Gastroesophageal sphincter (tissue), 4 donors: ENCODE results near the gene WARS2. TPM values are rescaled to one million over a fixed set of nuclear protein-coding genes. Genes with fewer than 3 reads are reported as not detected.

Experiments
- ATAC-seq: fragments of 150-250 bp; one replicate; pipeline ENCODE4 v1.9.1; 2016; ENCODE audit warnings: mild to moderate bottlenecking, moderate library complexity
- H3K27ac ChIP-seq, 4 donors: fragments of 200-600 bp; sonication (generic) in 3 of 4; 1 replicate in 3 of 4; 2 replicates in 1 of 4; pipeline ENCODE4 v1.5.1; 2016 to 2019
- H3K27me3 ChIP-seq: fragments of 200-600 bp; sonication (generic); one replicate; pipeline ENCODE4 v1.5.1; 2019
- H3K36me3 ChIP-seq, 2 donors: fragments of 200-600 bp; sonication (generic); one replicate each; pipeline ENCODE4 v1.5.1; 2019; ENCODE audit warnings: control low read depth in 1 of 2
- H3K4me1 ChIP-seq, 3 donors: fragments of 200-600 bp; sonication (generic); 1 replicate in 2 of 3; 2 replicates in 1 of 3; pipeline ENCODE4 v1.5.1; 2016 to 2019; ENCODE audit warnings: control low read depth in 2 of 3
- H3K4me3 ChIP-seq, 2 donors: fragments of 200-600 bp; sonication (generic); one replicate each; pipeline ENCODE4 v1.5.1; 2019; ENCODE audit warnings: mild to moderate bottlenecking in 1 of 2, moderate library complexity in 1 of 2
- H3K9me3 ChIP-seq, 3 donors: fragments of 200-600 bp; sonication (generic); one replicate each; pipeline ENCODE4 v1.5.1; 2017 to 2019; ENCODE audit warnings: control low read depth in 2 of 3
- EP300 ChIP-seq: sonication (generic); formaldehyde crosslinking; IDR thresholded peaks from one replicate; pipeline ENCODE4 v1.6.1; 2017; ENCODE audit warnings: antibody characterized with exemption, mild to moderate bottlenecking
- POLR2A ChIP-seq, 2 donors: fragments of 450-650 bp; IDR thresholded peaks; one replicate each; pipeline ENCODE4 v1.6.1; 2017; ENCODE audit warnings: antibody characterized with exemption in 2 of 2, mild to moderate bottlenecking in 2 of 2, moderate library complexity in 1 of 2
- POLR2AphosphoS5 ChIP-seq: sonication (generic); formaldehyde crosslinking; IDR thresholded peaks from one replicate; pipeline ENCODE4 v1.6.1; 2017; ENCODE audit warnings: antibody characterized with exemption
- WGBS, 2 donors: methylation state at CpG; one replicate each; pipeline ENCODE4 v1.1.5; 2018; ENCODE audit warnings: low coverage in 1 of 2; 5-methylcytosine and 5-hydroxymethylcytosine counted together
- total RNA-seq, 4 donors: library from RNA; depleted of rRNA; stranded (reverse); fragments of >200 nt; gene quantifications; one replicate each; pipeline ENCODE4 v1.1.0, GENCODE V29; 2016
- TF ChIP-seq, protein P1 (sequence below), 4 experiments: fragments of 200-600 bp in 2 of 4; fragments of 450-650 bp in 2 of 4; sonication (generic) in 1 of 4; IDR thresholded peaks; one replicate each; pipeline ENCODE4 v1.5.1; 2017 to 2019; ENCODE audit warnings: antibody characterized with exemption in 4 of 4, mild to moderate bottlenecking in 2 of 4, moderate library complexity in 2 of 4

WARS2 gene
- total RNA-seq, 4 donors from 2014 or later: 9.2 to 12.8 (median 11.7) TPM

DNA sequence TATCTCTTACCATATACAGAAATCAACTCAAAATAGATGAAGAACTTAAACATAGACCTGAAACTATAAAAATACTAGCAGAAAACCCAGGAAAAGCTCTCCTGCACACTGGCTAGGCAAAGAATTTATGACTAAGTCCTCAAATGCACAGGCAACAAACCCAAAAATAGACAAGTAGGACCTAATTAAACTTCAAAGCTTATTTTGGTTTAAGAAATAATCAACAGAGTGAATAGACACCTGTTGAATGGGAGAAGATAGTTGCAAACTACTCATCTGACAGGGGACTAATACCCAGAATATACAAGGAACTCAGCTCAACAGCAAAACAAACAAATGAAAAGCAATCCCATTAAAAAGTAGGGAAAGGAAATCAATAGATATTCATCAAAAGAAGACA, 40.7 kb downstream of the WARS2 start:
- H3K36me3 ChIP-seq: no peaks in the 10 kb centered on the region
- H3K27me3 ChIP-seq: no peaks in the 10 kb centered on the region
- no peaks in the 10 kb centered on the region for H3K9me3 ChIP-seq
- no peak overlapping the region for H3K27ac ChIP-seq
- H3K4me1 ChIP-seq: no peaks in the 10 kb centered on the region
- H3K4me3 ChIP-seq: no peak overlapping the region
- ATAC-seq: no peak
- TF ChIP-seq EP300: no peak
- no peak for TF ChIP-seq POLR2AphosphoS5
- TF ChIP-seq, protein P1, sequence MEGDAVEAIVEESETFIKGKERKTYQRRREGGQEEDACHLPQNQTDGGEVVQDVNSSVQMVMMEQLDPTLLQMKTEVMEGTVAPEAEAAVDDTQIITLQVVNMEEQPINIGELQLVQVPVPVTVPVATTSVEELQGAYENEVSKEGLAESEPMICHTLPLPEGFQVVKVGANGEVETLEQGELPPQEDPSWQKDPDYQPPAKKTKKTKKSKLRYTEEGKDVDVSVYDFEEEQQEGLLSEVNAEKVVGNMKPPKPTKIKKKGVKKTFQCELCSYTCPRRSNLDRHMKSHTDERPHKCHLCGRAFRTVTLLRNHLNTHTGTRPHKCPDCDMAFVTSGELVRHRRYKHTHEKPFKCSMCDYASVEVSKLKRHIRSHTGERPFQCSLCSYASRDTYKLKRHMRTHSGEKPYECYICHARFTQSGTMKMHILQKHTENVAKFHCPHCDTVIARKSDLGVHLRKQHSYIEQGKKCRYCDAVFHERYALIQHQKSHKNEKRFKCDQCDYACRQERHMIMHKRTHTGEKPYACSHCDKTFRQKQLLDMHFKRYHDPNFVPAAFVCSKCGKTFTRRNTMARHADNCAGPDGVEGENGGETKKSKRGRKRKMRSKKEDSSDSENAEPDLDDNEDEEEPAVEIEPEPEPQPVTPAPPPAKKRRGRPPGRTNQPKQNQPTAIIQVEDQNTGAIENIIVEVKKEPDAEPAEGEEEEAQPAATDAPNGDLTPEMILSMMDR (IDR thresholded peaks at IDR 0.05): no peak
- TF ChIP-seq POLR2A (IDR thresholded peaks at IDR 0.05): no peak

DNA sequence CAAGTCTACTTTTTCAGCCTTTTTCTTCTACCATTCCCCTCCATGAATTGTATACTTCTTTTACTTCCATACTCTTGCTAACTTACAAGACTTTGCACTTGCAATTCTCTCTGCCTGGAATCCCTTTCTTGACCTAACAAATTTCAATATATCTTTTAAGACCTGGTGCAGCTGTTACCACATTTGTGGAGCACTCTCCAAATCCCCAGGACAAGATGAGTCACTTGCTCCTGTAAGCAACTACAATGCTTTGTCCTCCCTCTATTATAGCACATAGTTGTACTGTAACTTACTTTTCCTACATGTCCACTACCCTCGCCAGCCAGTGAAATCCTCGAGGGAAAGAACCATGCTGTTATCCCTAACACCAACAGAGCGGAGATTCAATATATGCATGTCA, 43.1 kb downstream of the WARS2 start:
- no peak for ATAC-seq
- Histone ChIP-seq H3K9me3 (no peaks in the 10 kb centered on the region), H3K27me3 (no peaks in the 10 kb centered on the region), H3K4me3 (no peak overlapping the region), H3K36me3 (no peaks in the 10 kb centered on the region), H3K4me1 (no peaks in the 10 kb centered on the region), H3K27ac (no peak overlapping the region)
- WGBS, 2 donors: 94% methylated on average over 3 of the region's 3 CpGs; no CpG with 5 or more reads in 1 of the 2 donors
- no peak for TF ChIP-seq POLR2AphosphoS5
- TF ChIP-seq, protein P1 (IDR thresholded peaks at IDR 0.05): no peak
- TF ChIP-seq POLR2A (IDR thresholded peaks at IDR 0.05): no peak
- no peak for TF ChIP-seq EP300

- 86 to 91% methylated on average over 1 of the region's 1 CpG for WGBS, 2 donors
- Histone ChIP-seq H3K4me1 (peaks cover 0 to 10% (median 0%) of the 10 kb centered on the region in 3 donors), H3K9me3 (no peaks in the 10 kb centered on the region), H3K27ac (no peak overlapping the region), H3K36me3 (no peaks in the 10 kb centered on the region), H3K27me3 (no peaks in the 10 kb centered on the region), H3K4me3 (no peak overlapping the region)
- TF ChIP-seq, protein P1 (IDR thresholded peaks at IDR 0.05): no peak
- TF ChIP-seq EP300 (no peak), POLR2AphosphoS5 (no peak), POLR2A (IDR thresholded peaks at IDR 0.05) (no peak)
- ATAC-seq: no peak
Observed at GRCh38 chr1:119093721-119094120, 46.7 kb downstream of the WARS2 start.

DNA sequence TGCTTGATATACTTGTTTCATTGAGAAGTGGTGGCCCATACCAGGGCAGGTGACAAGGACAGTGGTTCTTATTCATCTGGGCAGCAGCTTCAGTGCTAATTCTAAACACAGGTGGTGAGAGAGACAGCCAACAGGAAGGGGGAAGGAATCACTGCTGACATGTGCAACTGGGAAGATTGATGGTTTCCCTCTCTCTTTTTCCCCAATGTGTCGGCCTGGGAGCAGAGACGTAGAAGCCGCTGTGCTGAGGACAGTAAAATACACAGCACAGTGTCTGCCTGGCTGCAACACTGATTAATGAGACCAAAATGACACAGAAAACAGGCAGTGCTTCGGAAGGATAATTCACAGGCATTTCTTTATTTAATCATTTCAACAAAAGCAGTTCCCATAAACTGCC, 48.8 kb downstream of the WARS2 start:
- Histone ChIP-seq H3K27me3 (no peaks in the 10 kb centered on the region), H3K27ac (no peak overlapping the region), H3K9me3 (no peaks in the 10 kb centered on the region), H3K4me1 (peaks cover 0 to 10% (median 0%) of the 10 kb centered on the region in 3 donors), H3K36me3 (no peaks in the 10 kb centered on the region), H3K4me3 (no peak overlapping the region)
- 14 to 23% methylated on average over 3 to 4 of the region's 4 CpGs for WGBS, 2 donors
- TF ChIP-seq POLR2AphosphoS5: no peak
- no peak for TF ChIP-seq EP300
- TF ChIP-seq POLR2A (IDR thresholded peaks at IDR 0.05): no peak
- TF ChIP-seq, protein P1 (IDR thresholded peaks at IDR 0.05): no peak
- no peak for ATAC-seq

DNA sequence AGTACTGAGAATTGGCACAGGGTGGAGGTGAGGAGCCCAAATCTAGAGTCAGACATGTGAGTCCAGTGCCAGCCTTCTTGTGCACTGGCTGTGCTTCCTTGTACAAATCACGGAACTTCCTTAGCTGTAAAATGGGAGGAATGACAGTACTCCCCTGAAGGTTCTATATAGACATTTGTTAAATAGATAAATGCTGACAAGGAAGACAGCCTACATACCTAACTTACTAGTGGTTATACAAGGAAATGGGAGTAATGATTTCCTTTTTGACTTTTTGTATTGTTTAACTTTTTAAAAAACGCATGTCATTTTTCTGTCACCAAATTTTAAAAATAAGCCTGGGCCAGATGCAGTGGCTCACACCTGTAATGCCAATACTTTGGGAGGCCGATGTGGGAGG, 50.2 kb downstream of the WARS2 start:
- no peaks in the 10 kb centered on the region for H3K36me3 ChIP-seq
- TF ChIP-seq POLR2AphosphoS5: no peak
- TF ChIP-seq, protein P1 (IDR thresholded peaks at IDR 0.05): no peak
- no peak for TF ChIP-seq POLR2A (IDR thresholded peaks at IDR 0.05)
- TF ChIP-seq EP300: no peak
- no peak overlapping the region for H3K4me3 ChIP-seq
- H3K9me3 ChIP-seq: no peaks in the 10 kb centered on the region
- H3K27me3 ChIP-seq: no peaks in the 10 kb centered on the region
- H3K4me1 ChIP-seq: peaks cover 0 to 10% (median 0%) of the 10 kb centered on the region in 3 donors
- no peak for ATAC-seq
- WGBS, 2 donors: 87 to 94% methylated on average over 2 to 3 of the region's 3 CpGs
- H3K27ac ChIP-seq: no peak overlapping the region
